GM19463 (cell line): ENCODE measurements around the gene CFAP157.

Experiments
- ATAC-seq: cut with Tn5 transposase; IDR thresholded peaks from one replicate; pipeline ENCODE4 v1.9.1; 2021; ENCODE audit warnings: mild to moderate bottlenecking, moderate library complexity; ENCODE audit not compliant: unreplicated experiment

The CFAP157 gene

GRCh38 chr9:127758843-127759242 lies 52.1 kb downstream of the CFAP157 start:
- ATAC-seq: no peak

- no peak for ATAC-seq
Observed at GRCh38 chr9:127761061-127761460, 54.3 kb downstream of the CFAP157 start.

- no peak for ATAC-seq
Observed at GRCh38 chr9:127761491-127761956, 54.7 kb downstream of the CFAP157 start.

GRCh38 chr9:127762111-127762676 lies 55.4 kb downstream of the CFAP157 start:
- no peak for ATAC-seq

GRCh38 chr9:127763918-127764384 lies 57.2 kb downstream of the CFAP157 start:
- no peak for ATAC-seq

- ATAC-seq: no peak
Observed at GRCh38 chr9:127765418-127765817, 58.6 kb downstream of the CFAP157 start.
